ENCODE measurements around the gene FAM180A. TPM values are rescaled to one million over a fixed set of nuclear protein-coding genes. Genes with fewer than 3 reads are reported as not detected.

FAM180A gene
- total RNA-seq, 2 donors from 2014 or later: not detected

DNA sequence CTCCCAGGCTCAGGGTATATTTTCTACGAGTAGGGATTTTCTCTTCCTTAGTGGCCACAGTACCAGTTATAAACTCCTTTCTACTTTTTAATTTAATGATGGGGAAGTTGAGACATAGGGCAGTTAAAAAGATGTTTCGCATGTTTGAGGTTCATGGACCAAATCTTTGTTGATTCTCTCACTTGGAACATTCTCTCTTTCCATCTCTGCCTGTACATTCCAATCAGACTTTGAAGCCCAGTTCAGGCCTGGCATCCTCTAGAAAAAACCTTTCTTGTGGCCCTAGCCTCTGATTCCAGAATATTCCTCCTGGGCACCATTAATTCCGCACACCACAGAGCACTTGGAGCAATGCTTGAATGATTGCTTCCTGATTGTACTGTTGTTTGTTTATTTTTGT is 39.1 kb downstream of the FAM180A start:
- H3K27ac ChIP-seq (ENCODE audit: low read depth, low read length): no peak overlapping the region
- TF ChIP-seq CTCF (conservative IDR thresholded peaks at IDR 0.05): no peak
- H3K36me3 ChIP-seq (ENCODE audit: control insufficient read depth, insufficient read depth, low read length): no peaks in the 10 kb centered on the region
- no peak overlapping the region for H3K4me3 Mint-ChIP-seq
- 98 to 100% methylated on average over 2 to 3 of the region's 3 CpGs for WGBS, 2 experiments (ENCODE audit: insufficient coverage in 1 of 2, insufficient read length in 1 of 2)
- no peaks in the 10 kb centered on the region for H3K27me3 Mint-ChIP-seq (ENCODE audit: insufficient read depth)
- no peak overlapping the region for H3K4me3 ChIP-seq (ENCODE audit: low read length)
- no peaks in the 10 kb centered on the region for H3K9me3 Mint-ChIP-seq
- no peak overlapping the region for H3K9ac ChIP-seq (ENCODE audit: extremely low read depth, low read length, poor library complexity, severe bottlenecking)
- no peaks in the 10 kb centered on the region for H3K36me3 Mint-ChIP-seq (ENCODE audit: low read depth)
- peaks cover 10% of the 10 kb centered on the region for H3K4me1 Mint-ChIP-seq
- no peak for DNase-seq
- no peak overlapping the region for H3K27ac Mint-ChIP-seq
- H3K27me3 ChIP-seq (ENCODE audit: control insufficient read depth, insufficient read depth, low read length, poor library complexity, severe bottlenecking): no peaks in the 10 kb centered on the region
- H3K9me3 ChIP-seq (ENCODE audit: control insufficient read depth, low read length): no peaks in the 10 kb centered on the region
- H3K4me1 ChIP-seq (ENCODE audit: control insufficient read depth, insufficient read depth, low read length): peaks cover 4% of the 10 kb centered on the region

DNA sequence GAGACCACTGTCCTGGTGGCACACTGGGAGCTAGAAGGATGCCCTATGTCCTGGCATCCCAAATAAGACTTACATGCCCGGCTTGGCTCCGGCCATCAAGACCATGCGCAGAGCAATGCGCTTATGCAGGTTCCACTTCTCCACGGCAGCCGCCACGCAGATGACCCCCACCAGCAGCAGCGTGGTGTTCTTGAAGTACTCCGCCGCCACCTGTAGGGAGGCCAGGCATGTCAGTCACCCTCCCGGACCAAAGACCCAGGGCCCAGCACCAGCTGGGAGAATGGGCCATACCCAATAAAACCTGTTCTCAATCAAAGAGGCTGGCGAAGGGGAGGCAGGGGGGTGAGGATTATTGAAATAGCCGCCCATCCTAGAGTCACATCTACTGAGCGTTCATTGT is 40.6 kb downstream of the FAM180A start:
- no peaks in the 10 kb centered on the region for H3K4me1 ChIP-seq (ENCODE audit: control insufficient read depth, insufficient read depth, low read length)
- no peak overlapping the region for H3K4me3 ChIP-seq (ENCODE audit: low read length)
- no peak overlapping the region for H3K27ac Mint-ChIP-seq
- DNase-seq: peak; percentile 72
- no peaks in the 10 kb centered on the region for H3K27me3 ChIP-seq (ENCODE audit: control insufficient read depth, insufficient read depth, low read length, poor library complexity, severe bottlenecking)
- no peaks in the 10 kb centered on the region for H3K9me3 ChIP-seq (ENCODE audit: control insufficient read depth, low read length)
- no peaks in the 10 kb centered on the region for H3K9me3 Mint-ChIP-seq
- H3K4me1 Mint-ChIP-seq: peaks cover 16% of the 10 kb centered on the region
- 90 to 95% methylated on average over 12 to 14 of the region's 14 CpGs for WGBS, 2 experiments (ENCODE audit: insufficient coverage in 1 of 2, insufficient read length in 1 of 2)
- no peak overlapping the region for H3K27ac ChIP-seq (ENCODE audit: low read depth, low read length)
- no peaks in the 10 kb centered on the region for H3K36me3 Mint-ChIP-seq (ENCODE audit: low read depth)
- H3K27me3 Mint-ChIP-seq (ENCODE audit: insufficient read depth): no peaks in the 10 kb centered on the region
- no peak overlapping the region for H3K4me3 Mint-ChIP-seq
- no peaks in the 10 kb centered on the region for H3K36me3 ChIP-seq (ENCODE audit: control insufficient read depth, insufficient read depth, low read length)
- peak; percentile 45 for TF ChIP-seq CTCF (conservative IDR thresholded peaks at IDR 0.05)
- no peak overlapping the region for H3K9ac ChIP-seq (ENCODE audit: extremely low read depth, low read length, poor library complexity, severe bottlenecking)

DNA sequence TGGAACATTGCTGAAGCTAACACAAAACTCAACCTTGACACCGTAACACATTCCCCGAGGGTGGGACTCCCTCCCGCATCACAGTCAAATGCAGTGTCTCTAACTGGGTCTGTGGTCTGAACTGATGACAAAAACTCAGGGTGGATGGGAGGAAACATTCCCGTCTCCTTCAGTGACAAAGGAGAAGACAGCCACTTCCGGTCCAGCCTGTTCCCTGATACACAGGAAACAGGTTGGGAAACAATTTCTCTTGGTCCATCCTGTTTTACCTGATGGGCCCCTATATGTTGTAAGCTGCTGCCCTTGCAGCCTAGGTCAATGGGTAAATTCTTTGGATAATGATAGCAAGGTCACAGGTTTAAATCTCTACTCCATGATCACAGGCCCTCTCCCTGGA is 41.0 kb downstream of the FAM180A start:
- H3K27ac Mint-ChIP-seq: no peak overlapping the region
- Histone ChIP-seq H3K27me3 (ENCODE audit: control insufficient read depth, insufficient read depth, low read length, poor library complexity, severe bottlenecking) (no peaks in the 10 kb centered on the region), H3K9ac (ENCODE audit: extremely low read depth, low read length, poor library complexity, severe bottlenecking) (no peak overlapping the region), H3K36me3 (ENCODE audit: control insufficient read depth, insufficient read depth, low read length) (no peaks in the 10 kb centered on the region), H3K9me3 (ENCODE audit: control insufficient read depth, low read length) (no peaks in the 10 kb centered on the region), H3K4me1 (ENCODE audit: control insufficient read depth, insufficient read depth, low read length) (no peaks in the 10 kb centered on the region), H3K4me3 (ENCODE audit: low read length) (no peak overlapping the region), H3K27ac (ENCODE audit: low read depth, low read length) (no peak overlapping the region)
- H3K36me3 Mint-ChIP-seq (ENCODE audit: low read depth): no peaks in the 10 kb centered on the region
- no peak for TF ChIP-seq CTCF (conservative IDR thresholded peaks at IDR 0.05)
- WGBS, 2 experiments (ENCODE audit: insufficient coverage in 1 of 2, insufficient read length in 1 of 2): 89 to 95% methylated on average over 5 of the region's 5 CpGs
- no peaks in the 10 kb centered on the region for H3K9me3 Mint-ChIP-seq
- no peaks in the 10 kb centered on the region for H3K27me3 Mint-ChIP-seq (ENCODE audit: insufficient read depth)
- H3K4me3 Mint-ChIP-seq: no peak overlapping the region
- DNase-seq: no peak
- peaks cover 14% of the 10 kb centered on the region for H3K4me1 Mint-ChIP-seq
